NCI-H226 (cell line): ENCODE measurements around the gene ST14.
"Not testable (repeated sequence)": the region's sequence is repeated elsewhere in the genome, so short reads cannot be mapped to it uniquely, and the experiment has no call there.

Source experiments
- DNase-seq: peaks from one replicate; pipeline ENCODE4 v3.0.0-alpha.2; 2015

The ST14 gene

GRCh38 chr11:130237282-130238006 lies 77.9 kb downstream of the ST14 start:
- no peak for DNase-seq

GRCh38 chr11:130241713-130242112 lies 82.1 kb downstream of the ST14 start:
- no peak for DNase-seq

- no peak for DNase-seq
These were observed 84.2 kb downstream of the ST14 start for GRCh38 chr11:130243816-130244215.

GRCh38 chr11:130244848-130245247 lies 85.3 kb downstream of the ST14 start:
- no peak for DNase-seq

- DNase-seq, result not testable (repeated sequence)
These were observed 85.8 kb downstream of the ST14 start for GRCh38 chr11:130245375-130245774.

- no peak for DNase-seq
These were observed 86.7 kb downstream of the ST14 start for GRCh38 chr11:130246270-130246669.

GRCh38 chr11:130246738-130247137 lies 87.2 kb downstream of the ST14 start:
- no peak for DNase-seq

- DNase-seq, result no peak
These were observed 87.7 kb downstream of the ST14 start for GRCh38 chr11:130247319-130247718.

GRCh38 chr11:130249371-130249770 lies 89.8 kb downstream of the ST14 start:
- DNase-seq, result no peak

GRCh38 chr11:130249929-130250328 lies 90.3 kb downstream of the ST14 start:
- not testable (repeated sequence) for DNase-seq

GRCh38 chr11:130251763-130252162 lies 92.2 kb downstream of the ST14 start:
- not testable (repeated sequence) for DNase-seq
